Panc1 (cell line): ENCODE data around the gene CDC45. TPM values are rescaled to one million over a fixed set of nuclear protein-coding genes. Genes with fewer than 3 reads are reported as not detected.

Experiments used
- ATAC-seq: fragments of 200-7000 bp; cut with Tn5 transposase; 2 replicates; pipeline ENCODE4 v1.9.1; 2020; ENCODE audit warnings: mild to moderate bottlenecking, moderate library complexity
- BruUV-seq: library from RNA; stranded (reverse); fragments of 400-500 nt; replicated peaks from 2 replicates; lab custom pipeline; 2021; lab: Mats Ljungman, UMichigan
- CTCF ChIA-PET: fragments of 300-600 bp; sonication (Branson Sonifier 250); formaldehyde crosslinking; loops from one replicate; lab custom pipeline; 2022; ENCODE audit warnings: antibody characterized with exemption; lab: Charles Lee
- POLR2A ChIA-PET: fragments of 300-600 bp; sonication (Branson Sonifier 250); formaldehyde crosslinking; loops from one replicate; lab custom pipeline; 2022; ENCODE audit warnings: antibody characterized with exemption; lab: Charles Lee
- DNase-seq: peaks from one replicate; pipeline ENCODE4 v3.0.0-alpha.2; 2010; ENCODE audit warnings: low read depth, low spot score
- H3K27ac ChIP-seq: 2 replicates; pipeline ENCODE4 v1.5.1; 2011; ENCODE audit warnings: mild to moderate bottlenecking, low read length, inconsistent platforms
- H3K27me3 ChIP-seq: fragments of 200-500 bp; sonication (Bioruptor generic); 2 replicates; pipeline ENCODE4 v1.6.0; 2014; ENCODE audit warnings: low read length, inconsistent platforms; ENCODE audit not compliant: control insufficient read depth, insufficient read depth
- H3K36me3 ChIP-seq: fragments of 200-500 bp; sonication (Bioruptor generic); 2 replicates; pipeline ENCODE4 v1.5.1; 2014; ENCODE audit warnings: inconsistent platforms, mild to moderate bottlenecking, low read length, moderate library complexity; ENCODE audit not compliant: control insufficient read depth, insufficient read depth
- H3K4me1 ChIP-seq: 2 replicates; pipeline ENCODE4 v1.5.1; 2011; ENCODE audit warnings: inconsistent platforms, mild to moderate bottlenecking, low read length, moderate library complexity; ENCODE audit not compliant: control insufficient read depth, insufficient read depth
- H3K4me3 ChIP-seq, 2 experiments: 2 replicates each; pipeline ENCODE4 v1.5.1; 2011 to 2012; ENCODE audit warnings: low read depth in 2 of 2, low read length in 2 of 2, mild to moderate bottlenecking in 2 of 2, inconsistent platforms in 1 of 2, moderate library complexity in 1 of 2
- H3K9me3 ChIP-seq: fragments of 200-500 bp; sonication (Bioruptor generic); 2 replicates; pipeline ENCODE4 v1.5.1; 2014; ENCODE audit warnings: low read depth, mild to moderate bottlenecking, inconsistent platforms, low read length, moderate library complexity; ENCODE audit not compliant: control insufficient read depth, insufficient read depth
- POLR2AphosphoS5 ChIP-seq: IDR thresholded peaks from 2 replicates; pipeline ENCODE4 v1.6.1; 2012; ENCODE audit warnings: mild to moderate bottlenecking, low read depth, low read length, moderate library complexity
- SIN3A ChIP-seq: IDR thresholded peaks from 2 replicates; pipeline ENCODE4 v1.6.1; 2012; ENCODE audit warnings: low read depth, mild to moderate bottlenecking, low read length, moderate library complexity, borderline replicate concordance; ENCODE audit not compliant: insufficient read depth
- TCF7L2 ChIP-seq: IDR thresholded peaks from 2 replicates; pipeline ENCODE4 v1.6.1; 2011; ENCODE audit warnings: mild to moderate bottlenecking, low read depth, low read length, inconsistent platforms
- in situ Hi-C: cut with HindIII; loops from 2 replicates; pipeline ENCODE4 v1.10.0; 2016; ENCODE audit warnings: low sequenced_read_pairs, low pct_unique_long_range_greater_than_20kb
- intact Hi-C: fragments of 100-400 bp; cut with micrococcal nuclease; formaldehyde crosslinking; loops from one replicate; pipeline ENCODE4 v1.10.0; 2022; ENCODE audit not compliant: unreplicated experiment
- total RNA-seq: library from RNA; stranded (reverse); gene quantifications from one replicate; pipeline ENCODE4 v1.2.1, GENCODE V29; 2021; ENCODE audit not compliant: unreplicated experiment
- TF ChIP-seq, protein P1 (sequence below): fragments of 450-650 bp; IDR thresholded peaks from 2 replicates; pipeline ENCODE4 v1.5.1; 2017; ENCODE audit warnings: mild to moderate bottlenecking
- TF ChIP-seq, protein P2 (sequence below), 2 experiments: IDR thresholded peaks; 2 replicates each; pipeline ENCODE4 v1.6.1; 2011 to 2012; ENCODE audit warnings: low read depth in 2 of 2, control low read depth in 1 of 2, low read length in 1 of 2, mild to moderate bottlenecking in 1 of 2, moderate library complexity in 1 of 2; ENCODE audit not compliant: insufficient read depth in 1 of 2

The CDC45 gene
- total RNA-seq, 1 experiment from 2014 or later, result 26.1 TPM

DNA sequence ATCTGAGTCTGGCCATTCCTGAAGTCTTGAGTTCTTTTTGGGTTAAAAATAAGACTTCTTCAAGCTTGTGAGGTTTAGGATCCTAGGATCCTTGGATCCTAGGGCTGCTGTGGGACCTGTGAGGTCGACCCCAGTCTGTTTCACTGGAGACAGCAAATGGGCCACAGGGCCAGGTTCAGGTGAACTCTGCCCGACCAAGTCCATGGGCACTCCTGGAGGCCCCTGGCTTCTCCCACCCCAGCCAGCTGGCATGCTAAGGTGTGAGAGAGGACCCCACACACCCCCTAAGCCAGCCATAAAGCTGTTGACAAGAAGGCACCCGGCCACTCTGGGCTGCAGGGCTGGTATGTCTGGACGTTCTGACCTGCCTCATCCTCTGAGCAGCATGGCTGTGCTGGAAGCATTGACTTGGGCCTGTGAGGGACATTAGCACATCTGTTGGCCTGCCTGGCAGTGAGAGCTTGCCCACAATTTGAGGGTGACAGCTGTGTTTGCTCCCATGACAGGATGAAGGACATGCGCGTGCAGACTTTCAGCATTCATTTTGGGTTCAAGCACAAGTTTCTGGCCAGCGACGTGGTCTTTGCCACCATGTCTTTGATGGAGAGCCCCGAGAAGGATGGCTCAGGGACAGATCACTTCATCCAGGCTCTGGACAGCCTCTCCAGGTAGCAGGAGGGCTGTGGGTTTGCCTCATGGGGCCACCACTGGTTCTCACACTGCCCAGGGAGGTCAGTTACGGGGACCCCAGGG lies 28.5 kb downstream of the CDC45 start:
- POLR2A ChIA-PET, result no interaction called here
- CTCF ChIA-PET, result no interaction called here
- no peak overlapping the region for H3K27ac ChIP-seq
- H3K4me1 ChIP-seq, result no peaks in the 10 kb centered on the region
- no peaks in the 10 kb centered on the region for H3K27me3 ChIP-seq
- no peak for ATAC-seq
- intact Hi-C loops, result no loop called here
- DNase-seq, result no peak
- in situ Hi-C loops, result no loop called here
- H3K36me3 ChIP-seq, result no peaks in the 10 kb centered on the region; the same call in 1 of the 2 replicates
- TF ChIP-seq, protein P1, sequence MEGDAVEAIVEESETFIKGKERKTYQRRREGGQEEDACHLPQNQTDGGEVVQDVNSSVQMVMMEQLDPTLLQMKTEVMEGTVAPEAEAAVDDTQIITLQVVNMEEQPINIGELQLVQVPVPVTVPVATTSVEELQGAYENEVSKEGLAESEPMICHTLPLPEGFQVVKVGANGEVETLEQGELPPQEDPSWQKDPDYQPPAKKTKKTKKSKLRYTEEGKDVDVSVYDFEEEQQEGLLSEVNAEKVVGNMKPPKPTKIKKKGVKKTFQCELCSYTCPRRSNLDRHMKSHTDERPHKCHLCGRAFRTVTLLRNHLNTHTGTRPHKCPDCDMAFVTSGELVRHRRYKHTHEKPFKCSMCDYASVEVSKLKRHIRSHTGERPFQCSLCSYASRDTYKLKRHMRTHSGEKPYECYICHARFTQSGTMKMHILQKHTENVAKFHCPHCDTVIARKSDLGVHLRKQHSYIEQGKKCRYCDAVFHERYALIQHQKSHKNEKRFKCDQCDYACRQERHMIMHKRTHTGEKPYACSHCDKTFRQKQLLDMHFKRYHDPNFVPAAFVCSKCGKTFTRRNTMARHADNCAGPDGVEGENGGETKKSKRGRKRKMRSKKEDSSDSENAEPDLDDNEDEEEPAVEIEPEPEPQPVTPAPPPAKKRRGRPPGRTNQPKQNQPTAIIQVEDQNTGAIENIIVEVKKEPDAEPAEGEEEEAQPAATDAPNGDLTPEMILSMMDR, result no peak
- H3K9me3 ChIP-seq, result no peaks in the 10 kb centered on the region
- no TSS peak for BruUV-seq
- no peak overlapping the region for H3K4me3 ChIP-seq

DNA sequence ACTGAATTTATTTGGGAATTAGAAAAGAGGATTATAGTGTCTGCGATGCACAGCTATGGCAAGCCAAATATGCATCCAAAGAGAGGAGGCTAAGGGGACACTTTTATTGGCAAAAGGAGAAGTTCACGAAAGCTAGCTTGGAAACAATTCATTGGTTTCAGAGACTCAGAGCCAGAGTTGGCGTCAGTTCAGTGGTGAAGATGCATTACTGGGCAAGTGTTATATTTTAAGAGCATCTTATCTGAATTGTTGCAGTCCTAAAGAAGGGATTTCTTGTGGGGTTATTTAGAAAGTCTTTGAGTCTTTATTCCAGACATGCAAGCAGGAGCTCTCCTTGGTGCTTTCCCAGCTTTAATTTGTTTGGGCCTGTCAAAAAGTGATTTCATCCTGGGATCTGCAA lies 29.5 kb downstream of the CDC45 start:
- CTCF ChIA-PET, result no interaction called here
- in situ Hi-C loops (no loop called here), intact Hi-C loops (no loop called here)
- H3K36me3 ChIP-seq, result no peaks in the 10 kb centered on the region; the same call in 1 of the 2 replicates
- ATAC-seq, result no peak
- POLR2A ChIA-PET, result no interaction called here
- H3K9me3 ChIP-seq, result no peaks in the 10 kb centered on the region
- no peak for DNase-seq
- H3K27me3 ChIP-seq, result no peaks in the 10 kb centered on the region
- no peaks in the 10 kb centered on the region for H3K4me1 ChIP-seq
- TF ChIP-seq, protein P1, result no peak
- TF ChIP-seq POLR2AphosphoS5 (no peak), SIN3A (no peak), TCF7L2 (no peak)
- TF ChIP-seq, protein P2, sequence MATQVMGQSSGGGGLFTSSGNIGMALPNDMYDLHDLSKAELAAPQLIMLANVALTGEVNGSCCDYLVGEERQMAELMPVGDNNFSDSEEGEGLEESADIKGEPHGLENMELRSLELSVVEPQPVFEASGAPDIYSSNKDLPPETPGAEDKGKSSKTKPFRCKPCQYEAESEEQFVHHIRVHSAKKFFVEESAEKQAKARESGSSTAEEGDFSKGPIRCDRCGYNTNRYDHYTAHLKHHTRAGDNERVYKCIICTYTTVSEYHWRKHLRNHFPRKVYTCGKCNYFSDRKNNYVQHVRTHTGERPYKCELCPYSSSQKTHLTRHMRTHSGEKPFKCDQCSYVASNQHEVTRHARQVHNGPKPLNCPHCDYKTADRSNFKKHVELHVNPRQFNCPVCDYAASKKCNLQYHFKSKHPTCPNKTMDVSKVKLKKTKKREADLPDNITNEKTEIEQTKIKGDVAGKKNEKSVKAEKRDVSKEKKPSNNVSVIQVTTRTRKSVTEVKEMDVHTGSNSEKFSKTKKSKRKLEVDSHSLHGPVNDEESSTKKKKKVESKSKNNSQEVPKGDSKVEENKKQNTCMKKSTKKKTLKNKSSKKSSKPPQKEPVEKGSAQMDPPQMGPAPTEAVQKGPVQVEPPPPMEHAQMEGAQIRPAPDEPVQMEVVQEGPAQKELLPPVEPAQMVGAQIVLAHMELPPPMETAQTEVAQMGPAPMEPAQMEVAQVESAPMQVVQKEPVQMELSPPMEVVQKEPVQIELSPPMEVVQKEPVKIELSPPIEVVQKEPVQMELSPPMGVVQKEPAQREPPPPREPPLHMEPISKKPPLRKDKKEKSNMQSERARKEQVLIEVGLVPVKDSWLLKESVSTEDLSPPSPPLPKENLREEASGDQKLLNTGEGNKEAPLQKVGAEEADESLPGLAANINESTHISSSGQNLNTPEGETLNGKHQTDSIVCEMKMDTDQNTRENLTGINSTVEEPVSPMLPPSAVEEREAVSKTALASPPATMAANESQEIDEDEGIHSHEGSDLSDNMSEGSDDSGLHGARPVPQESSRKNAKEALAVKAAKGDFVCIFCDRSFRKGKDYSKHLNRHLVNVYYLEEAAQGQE (IDR thresholded peaks at IDR 0.05; ENCODE audit: insufficient read depth in 1 of 2, low read depth in 2 of 2, low read length in 1 of 2), result 0 out of 4 replicates have a peak, but pooled peaks of 1 of the 2 experiments have one; percentile 20
- H3K4me3 ChIP-seq, result no peak overlapping the region
- H3K27ac ChIP-seq, result no peak overlapping the region
- BruUV-seq, result no TSS peak
